ENCODE measurements around the gene RINL.

RINL gene

DNA sequence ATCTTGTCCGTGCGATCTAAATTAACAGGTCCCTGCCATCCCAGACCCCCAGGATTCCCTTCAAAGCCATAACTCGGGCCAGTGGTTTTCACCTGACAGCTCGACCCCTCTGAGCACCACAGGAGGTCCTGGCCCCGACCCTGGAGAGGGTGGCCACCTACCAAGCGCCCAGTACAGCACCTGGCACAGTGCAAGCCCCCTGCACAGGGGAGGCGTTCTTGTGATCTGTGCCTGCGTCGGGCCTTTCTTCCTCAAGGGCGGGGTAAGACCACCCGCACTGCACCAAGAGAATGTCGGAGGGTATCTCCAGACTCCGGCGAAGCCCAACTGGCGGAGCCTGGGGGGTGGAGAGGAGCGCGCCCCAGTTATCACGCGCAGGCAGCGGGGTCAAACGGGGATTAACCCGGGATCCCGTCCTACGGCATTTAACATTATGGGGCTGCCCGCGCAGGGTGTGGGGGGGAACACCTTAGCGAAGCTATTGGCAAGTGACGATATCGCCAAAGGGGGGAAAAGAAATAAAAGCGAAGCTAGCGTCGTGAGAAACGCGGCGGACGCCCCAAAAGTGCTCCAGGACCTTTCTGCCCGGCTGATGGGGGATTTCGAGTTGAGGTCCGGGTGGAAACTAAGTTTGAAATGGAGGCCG is 27.0 kb downstream of the RINL start:
- Mint-ChIP-seq H3K4me1 (ENCODE audit: low read depth) (peaks cover 58% of the 10 kb centered on the region), H3K27me3 (no peaks in the 10 kb centered on the region), H3K4me3 (peak overlapping the region; percentile 99), H3K9me3 (no peaks in the 10 kb centered on the region), H3K27ac (peak overlapping the region; percentile 97), H3K36me3 (ENCODE audit: low read depth) (peaks cover 30% of the 10 kb centered on the region)

DNA sequence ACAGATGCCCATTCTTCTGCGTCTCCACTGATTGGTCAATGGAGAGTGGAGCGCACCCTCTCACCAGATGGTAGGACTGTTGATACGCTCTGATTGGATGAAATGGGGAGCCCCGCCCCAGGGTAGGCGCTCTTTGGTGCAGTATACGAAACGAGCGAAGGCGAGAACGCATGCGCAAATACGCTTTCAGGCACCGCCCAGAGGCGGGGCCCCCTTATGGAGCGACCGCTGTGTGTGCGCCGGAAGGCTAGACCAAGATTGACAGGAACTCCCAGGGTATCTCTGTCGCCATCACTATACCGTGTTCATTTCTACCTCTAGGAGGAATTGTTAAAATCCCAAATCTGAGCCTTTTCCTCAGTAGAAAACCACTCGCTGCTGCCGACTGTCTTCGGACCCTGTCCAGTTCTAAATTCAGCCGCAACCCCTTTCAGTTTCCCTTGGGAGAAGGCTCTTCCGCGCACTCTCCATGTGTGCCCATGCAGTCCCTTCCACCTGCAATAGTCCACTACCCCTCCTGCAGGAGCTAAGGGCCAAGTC is 27.6 kb downstream of the RINL start:
- Mint-ChIP-seq H3K9me3 (no peaks in the 10 kb centered on the region), H3K27me3 (no peaks in the 10 kb centered on the region), H3K36me3 (ENCODE audit: low read depth) (peaks cover 35% of the 10 kb centered on the region), H3K4me1 (ENCODE audit: low read depth) (peaks cover 63% of the 10 kb centered on the region), H3K27ac (peak overlapping the region; percentile 97), H3K4me3 (peak overlapping the region; percentile 99)

DNA sequence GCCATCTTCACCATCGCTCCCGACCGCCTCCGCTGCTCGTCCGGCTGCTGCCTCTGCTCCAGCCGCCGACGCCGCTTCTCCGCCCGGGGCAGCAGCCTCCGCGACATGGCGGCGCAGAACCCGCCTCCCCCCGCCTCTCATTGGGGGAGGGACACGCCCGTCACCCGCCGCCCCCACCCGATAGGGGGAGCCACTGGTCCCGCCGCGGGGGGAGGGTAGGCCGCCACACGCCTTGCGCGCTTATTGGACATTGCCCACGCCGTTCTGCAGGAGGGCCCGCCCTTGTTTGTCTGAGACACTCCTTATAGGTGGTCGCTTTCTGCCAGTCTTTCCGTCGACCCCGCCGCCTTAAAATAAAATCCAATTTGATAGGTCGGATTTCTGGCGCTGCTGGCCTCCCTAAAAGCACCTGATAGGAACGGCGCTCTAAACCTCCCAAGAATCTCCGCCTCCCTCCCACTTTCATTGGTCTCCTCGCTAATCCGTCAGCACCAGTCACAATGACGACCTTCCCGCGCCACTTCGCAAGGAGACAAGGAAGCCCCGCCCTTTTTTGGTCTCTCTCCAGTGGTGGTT is 28.1 kb downstream of the RINL start, which contains the start of gene HNRNPL:
HNRNPL (minus strand) TSS at position 127 of the 576 bp plus-strand sequence; CDS start at position 107, 20 bp downstream.
- H3K27ac Mint-ChIP-seq = peak within 1 kb of the TSS; percentile 97
- peak within 1 kb of the TSS; percentile 99 for H3K4me3 Mint-ChIP-seq
- H3K4me1 Mint-ChIP-seq (ENCODE audit: low read depth) = peaks cover 66% of the 10 kb centered on the region
- H3K9me3 Mint-ChIP-seq = no peaks in the 10 kb centered on the region
- H3K36me3 Mint-ChIP-seq (ENCODE audit: low read depth) = peaks cover 41% of the 10 kb centered on the region
- H3K27me3 Mint-ChIP-seq = no peaks in the 10 kb centered on the region

GRCh38 chr19:38849147-38849859 is 28.8 kb downstream of the RINL start:
- Mint-ChIP-seq H3K4me3 (peak overlapping the region; percentile 99), H3K27ac (peak overlapping the region; percentile 97), H3K4me1 (ENCODE audit: low read depth) (peaks cover 71% of the 10 kb centered on the region), H3K36me3 (ENCODE audit: low read depth) (peaks cover 47% of the 10 kb centered on the region), H3K27me3 (no peaks in the 10 kb centered on the region), H3K9me3 (no peaks in the 10 kb centered on the region)

DNA sequence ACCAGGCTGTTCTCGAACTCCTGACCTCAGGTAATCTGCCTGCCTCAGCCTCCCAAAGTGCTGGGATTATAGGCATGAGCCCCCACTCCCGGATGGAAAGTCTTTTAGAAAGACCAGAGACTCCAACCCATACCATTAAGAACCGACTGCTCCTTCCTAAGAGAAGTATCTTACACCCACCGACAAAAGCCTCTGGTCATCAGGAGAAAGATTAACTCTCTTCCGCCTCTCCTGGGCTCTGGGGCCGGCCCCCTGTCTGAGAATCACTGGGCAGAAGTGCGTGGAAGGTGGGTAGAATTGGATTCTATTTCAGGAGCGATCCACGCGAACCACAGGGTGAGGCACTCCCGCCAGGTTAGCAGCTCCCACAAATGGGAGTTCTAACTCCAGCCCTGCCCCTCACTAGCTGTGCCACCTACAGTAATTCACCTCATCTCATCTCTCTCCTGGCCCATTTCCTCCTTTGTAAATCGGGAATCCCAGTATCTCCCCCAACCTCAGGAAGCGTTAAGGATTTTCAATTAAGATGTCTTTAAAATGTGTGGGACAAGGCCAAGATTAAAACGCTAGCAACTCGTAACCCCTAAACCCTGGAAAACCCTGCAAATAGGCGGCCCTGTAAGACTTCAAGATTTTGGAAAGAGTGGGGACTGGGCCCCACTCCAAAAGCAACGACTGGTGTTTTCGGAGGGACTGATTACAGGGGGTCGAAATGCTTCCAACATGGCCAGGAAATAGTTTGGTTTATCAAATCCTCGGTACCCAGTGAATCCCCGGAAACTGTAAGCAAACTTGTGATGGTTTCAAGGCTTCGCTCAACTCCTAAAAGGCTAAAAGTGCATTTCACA is 29.6 kb downstream of the RINL start:
- no peaks in the 10 kb centered on the region for H3K9me3 Mint-ChIP-seq
- peak overlapping the region; percentile 97 for H3K27ac Mint-ChIP-seq
- H3K27me3 Mint-ChIP-seq = no peaks in the 10 kb centered on the region
- peaks cover 55% of the 10 kb centered on the region for H3K36me3 Mint-ChIP-seq (ENCODE audit: low read depth)
- H3K4me1 Mint-ChIP-seq (ENCODE audit: low read depth) = peaks cover 75% of the 10 kb centered on the region
- H3K4me3 Mint-ChIP-seq = peak overlapping the region; percentile 99

- H3K4me3 Mint-ChIP-seq = peak overlapping the region; percentile 52
- H3K9me3 Mint-ChIP-seq = no peaks in the 10 kb centered on the region
- peaks cover 85% of the 10 kb centered on the region for H3K4me1 Mint-ChIP-seq (ENCODE audit: low read depth)
- H3K36me3 Mint-ChIP-seq (ENCODE audit: low read depth) = peaks cover 79% of the 10 kb centered on the region
- H3K27ac Mint-ChIP-seq = peak overlapping the region; percentile 89
- H3K27me3 Mint-ChIP-seq = no peaks in the 10 kb centered on the region
These were observed 32.0 kb downstream of the RINL start for GRCh38 chr19:38846097-38846496.

- H3K27ac Mint-ChIP-seq = peak overlapping the region; percentile 89
- peaks cover 85% of the 10 kb centered on the region for H3K36me3 Mint-ChIP-seq (ENCODE audit: low read depth)
- H3K4me3 Mint-ChIP-seq = peak overlapping the region; percentile 52
- H3K9me3 Mint-ChIP-seq = no peaks in the 10 kb centered on the region
- H3K27me3 Mint-ChIP-seq = no peaks in the 10 kb centered on the region
- H3K4me1 Mint-ChIP-seq (ENCODE audit: low read depth) = peaks cover 87% of the 10 kb centered on the region
These were observed 32.6 kb downstream of the RINL start for GRCh38 chr19:38845374-38846024.

GRCh38 chr19:38844093-38844686 is 33.9 kb downstream of the RINL start:
- Mint-ChIP-seq H3K36me3 (ENCODE audit: low read depth) (peaks cover 94% of the 10 kb centered on the region), H3K27me3 (no peaks in the 10 kb centered on the region), H3K27ac (peak overlapping the region; percentile 96), H3K4me1 (ENCODE audit: low read depth) (peaks cover 99% of the 10 kb centered on the region), H3K4me3 (peak overlapping the region; percentile 81), H3K9me3 (no peaks in the 10 kb centered on the region)

DNA sequence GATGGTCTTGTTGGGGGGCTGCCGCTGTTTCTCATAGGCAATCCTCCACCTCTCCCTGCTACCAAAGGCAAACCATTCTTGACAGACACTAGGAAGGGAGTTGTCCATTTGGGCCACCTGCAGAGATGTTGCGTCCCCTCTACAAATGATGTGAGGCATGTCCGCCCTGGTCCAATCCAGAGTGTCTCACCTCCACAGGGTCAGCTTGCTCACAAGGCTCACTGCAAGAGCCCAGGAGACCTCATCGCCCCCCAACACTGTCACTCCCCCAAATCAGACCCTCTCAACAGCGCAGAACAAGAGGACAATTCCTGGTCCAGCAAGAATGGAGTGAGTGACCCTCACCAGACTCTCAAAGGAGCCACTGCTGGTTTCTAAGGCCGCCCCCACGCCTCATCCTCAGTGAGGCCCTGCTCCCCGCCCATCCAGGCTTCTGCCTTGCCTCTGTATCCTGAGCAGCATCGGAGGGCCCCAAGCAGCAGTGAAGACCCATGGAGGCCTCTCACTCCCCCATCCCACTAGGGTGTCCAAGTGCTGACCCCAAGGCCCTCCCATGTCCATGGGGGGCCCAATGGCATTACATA is 34.8 kb downstream of the RINL start:
- H3K4me3 Mint-ChIP-seq = peak overlapping the region; percentile 81
- no peaks in the 10 kb centered on the region for H3K27me3 Mint-ChIP-seq
- no peaks in the 10 kb centered on the region for H3K9me3 Mint-ChIP-seq
- H3K36me3 Mint-ChIP-seq (ENCODE audit: low read depth) = peaks cover 94% of the 10 kb centered on the region
- H3K27ac Mint-ChIP-seq = peak overlapping the region; percentile 96
- peaks cover 98% of the 10 kb centered on the region for H3K4me1 Mint-ChIP-seq (ENCODE audit: low read depth)

- Mint-ChIP-seq H3K9me3 (no peaks in the 10 kb centered on the region), H3K4me1 (ENCODE audit: low read depth) (peaks cover 92% of the 10 kb centered on the region), H3K36me3 (ENCODE audit: low read depth) (peaks cover 94% of the 10 kb centered on the region)
These were observed 35.5 kb downstream of the RINL start for GRCh38 chr19:38842439-38843174.

DNA sequence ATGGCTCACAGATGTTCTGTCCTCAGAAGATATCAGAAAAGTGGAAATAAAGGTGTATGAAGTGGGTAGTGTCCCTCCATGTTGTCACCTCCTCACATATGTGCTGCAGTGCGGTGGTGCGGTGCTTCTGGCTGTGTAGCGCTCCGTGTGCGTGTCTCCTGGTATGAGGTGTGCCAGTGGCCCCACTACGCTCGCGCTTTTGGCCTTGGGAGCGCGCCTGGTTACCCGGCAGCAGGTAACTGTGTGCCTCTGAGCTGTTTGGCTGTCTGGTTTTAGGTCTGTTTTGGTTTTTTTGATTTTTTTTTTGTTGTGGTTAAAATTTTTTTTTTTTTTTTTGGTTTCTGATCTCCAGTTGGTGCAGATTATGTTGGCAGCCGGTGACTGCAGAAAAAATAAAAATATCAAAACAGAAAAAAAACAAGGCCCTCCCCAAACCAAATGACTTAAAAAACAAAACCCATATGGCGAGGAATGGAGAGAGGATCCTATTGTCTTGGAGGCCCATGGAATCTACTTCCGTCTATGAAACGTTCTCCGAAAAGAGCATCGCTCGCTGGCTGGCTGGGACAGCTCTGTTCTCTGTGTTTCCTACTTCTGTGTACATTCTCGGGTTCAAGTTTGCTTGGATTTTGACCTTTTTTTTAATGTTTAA is 36.2 kb downstream of the RINL start:
- peaks cover 88% of the 10 kb centered on the region for H3K4me1 Mint-ChIP-seq (ENCODE audit: low read depth)
- H3K27ac Mint-ChIP-seq = peak overlapping the region; percentile 96

More at GRCh38 chr19:38842439-38843174, 35.5 kb downstream of the RINL start:
- no peaks in the 10 kb centered on the region for H3K27me3 Mint-ChIP-seq
- peak overlapping the region; percentile 96 for H3K27ac Mint-ChIP-seq
- H3K4me3 Mint-ChIP-seq = peak overlapping the region; percentile 81

GRCh38 chr19:38841180-38841766 is 36.8 kb downstream of the RINL start:
- H3K4me3 Mint-ChIP-seq = peak overlapping the region; percentile 81
- no peaks in the 10 kb centered on the region for H3K27me3 Mint-ChIP-seq
- H3K4me1 Mint-ChIP-seq (ENCODE audit: low read depth) = peaks cover 82% of the 10 kb centered on the region
- peaks cover 96% of the 10 kb centered on the region for H3K36me3 Mint-ChIP-seq (ENCODE audit: low read depth)
- no peaks in the 10 kb centered on the region for H3K9me3 Mint-ChIP-seq
- H3K27ac Mint-ChIP-seq = peak overlapping the region; percentile 96

More for the DNA sequence above, 36.2 kb downstream of the RINL start:
- no peaks in the 10 kb centered on the region for H3K27me3 Mint-ChIP-seq
- peaks cover 94% of the 10 kb centered on the region for H3K36me3 Mint-ChIP-seq (ENCODE audit: low read depth)
- H3K9me3 Mint-ChIP-seq = no peaks in the 10 kb centered on the region
- H3K4me3 Mint-ChIP-seq = peak overlapping the region; percentile 81

Data from stimulated activated naive CD8-positive, alpha-beta T cell treated with anti-CD3 and anti-CD28 coated beads, Interleukin-15, Interleukin-2, amounts not matched to agents 100 ng/mL and 50 ng/mL, for 24 hours (primary cell).